Endodermal cell (in vitro differentiated cells): ENCODE results near the gene APPL2. TPM values are rescaled to one million over a fixed set of nuclear protein-coding genes. Genes with fewer than 3 reads are reported as not detected.

Experiments
- DNase-seq: peaks from one replicate; pipeline ENCODE4 v3.0.0-alpha.2; 2017
- H3K27ac ChIP-seq: 2 replicates; pipeline ENCODE4 v1.5.1; 2013; ENCODE audit warnings: mild to moderate bottlenecking, low read depth, low read length, moderate library complexity
- H3K27me3 ChIP-seq: 2 replicates; pipeline ENCODE4 v1.6.1; 2013; ENCODE audit warnings: mild to moderate bottlenecking, low read length, moderate library complexity; ENCODE audit not compliant: insufficient read depth, control insufficient read depth, poor library complexity, severe bottlenecking
- H3K36me3 ChIP-seq: 2 replicates; pipeline ENCODE4 v1.7.0; 2013; ENCODE audit warnings: mild to moderate bottlenecking, low read length, moderate library complexity; ENCODE audit not compliant: control insufficient read depth, insufficient read depth
- H3K4me1 ChIP-seq: one replicate; pipeline ENCODE4 v1.7.0; 2013; ENCODE audit warnings: low read length; ENCODE audit not compliant: control insufficient read depth, insufficient read depth
- H3K4me3 ChIP-seq: 2 replicates; pipeline ENCODE4 v1.5.1; 2013; ENCODE audit warnings: mild to moderate bottlenecking, low read length, moderate library complexity
- H3K9ac ChIP-seq: 2 replicates; pipeline ENCODE4 v1.6.1; 2013; ENCODE audit warnings: mild to moderate bottlenecking, low read length, moderate library complexity; ENCODE audit not compliant: poor library complexity, severe bottlenecking; ENCODE audit errors: extremely low read depth
- H3K9me3 ChIP-seq: 2 replicates; pipeline ENCODE4 v1.6.1; 2013; ENCODE audit warnings: mild to moderate bottlenecking, low read length, moderate library complexity; ENCODE audit not compliant: control insufficient read depth
- H3K27ac Mint-ChIP-seq: 2 replicates; pipeline ENCODE4 v1.8.0; 2020; ENCODE audit warnings: mixed read lengths
- H3K27me3 Mint-ChIP-seq: 2 replicates; pipeline ENCODE4 v1.8.0; 2021; ENCODE audit warnings: mild to moderate bottlenecking, mixed read lengths; ENCODE audit not compliant: insufficient read depth
- H3K36me3 Mint-ChIP-seq: 2 replicates; pipeline ENCODE4 v1.8.0; 2020; ENCODE audit warnings: low read depth, mixed read lengths
- H3K4me1 Mint-ChIP-seq: 2 replicates; pipeline ENCODE4 v1.8.0; 2020; ENCODE audit warnings: mixed read lengths
- H3K4me3 Mint-ChIP-seq: 2 replicates; pipeline ENCODE4 v1.8.0; 2020; ENCODE audit warnings: mild to moderate bottlenecking, moderate library complexity, mixed read lengths
- H3K9me3 Mint-ChIP-seq: 2 replicates; pipeline ENCODE4 v1.8.0; 2020; ENCODE audit warnings: mild to moderate bottlenecking, mixed read lengths
- WGBS, 2 experiments: methylation state at CpG; one replicate each; pipeline versions ENCODE4 v1.1.5 to v1.1.7; 2013; ENCODE audit warnings: missing lambda C conversion rate in 2 of 2, mixed read lengths in 1 of 2; ENCODE audit not compliant: insufficient coverage in 1 of 2, insufficient read length in 1 of 2; 5-methylcytosine and 5-hydroxymethylcytosine counted together
- total RNA-seq, 2 donors: library from RNA; stranded (reverse); fragmentation: NEBNext Ultra II Directional in 1 of 2; extraction: Animal tissue kit (Norgen Biotek cat#: 25700) in 1 of 2; gene quantifications; 2 replicates in 1 of 2; 3 replicates in 1 of 2; pipeline ENCODE4 v1.2.1, GENCODE V29; 2021
- TF ChIP-seq, protein P1 (sequence below): fragments of 200-600 bp; sonication (generic); conservative IDR thresholded peaks from 2 replicates; pipeline ENCODE4 v1.5.0; 2021; ENCODE audit warnings: antibody characterized with exemption, mild to moderate bottlenecking

APPL2 gene
- total RNA-seq, 2 donors from 2014 or later: 31.8 to 35.2 TPM

DNA sequence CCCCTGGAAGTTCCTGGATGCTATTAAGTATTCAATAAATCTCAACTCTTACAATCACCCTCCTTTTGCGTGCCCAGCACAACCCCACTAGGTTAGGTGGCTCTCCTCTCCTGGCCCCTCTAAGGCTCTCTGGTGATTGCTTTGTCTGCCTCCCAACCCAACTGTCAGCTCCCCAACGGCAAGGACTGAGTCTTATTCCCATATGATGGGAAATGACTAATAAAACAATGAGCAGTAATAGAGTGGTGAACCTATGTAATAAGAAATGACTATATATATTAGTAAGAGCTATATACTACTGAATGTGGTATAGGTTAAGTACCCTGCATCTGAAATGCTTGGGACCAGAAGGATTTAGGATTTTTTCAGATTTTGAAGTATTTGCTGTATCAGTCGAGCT lies 8.1 kb downstream of the APPL2 start:
- Histone ChIP-seq H3K27ac (no peak overlapping the region), H3K4me1 (peaks cover 3% of the 10 kb centered on the region), H3K9ac (no peak overlapping the region), H3K36me3 (peaks cover 28% of the 10 kb centered on the region), H3K27me3 (no peaks in the 10 kb centered on the region), H3K4me3 (no peak overlapping the region), H3K9me3 (no peaks in the 10 kb centered on the region)
- H3K27me3 Mint-ChIP-seq: no peaks in the 10 kb centered on the region
- no peaks in the 10 kb centered on the region for H3K9me3 Mint-ChIP-seq
- 96% methylated on average over 3 of the region's 3 CpGs; no CpG with 5 or more reads in 1 of the 2 experiments for WGBS, 2 experiments
- peaks cover 44% of the 10 kb centered on the region for H3K36me3 Mint-ChIP-seq
- no peak for DNase-seq
- TF ChIP-seq, protein P1, sequence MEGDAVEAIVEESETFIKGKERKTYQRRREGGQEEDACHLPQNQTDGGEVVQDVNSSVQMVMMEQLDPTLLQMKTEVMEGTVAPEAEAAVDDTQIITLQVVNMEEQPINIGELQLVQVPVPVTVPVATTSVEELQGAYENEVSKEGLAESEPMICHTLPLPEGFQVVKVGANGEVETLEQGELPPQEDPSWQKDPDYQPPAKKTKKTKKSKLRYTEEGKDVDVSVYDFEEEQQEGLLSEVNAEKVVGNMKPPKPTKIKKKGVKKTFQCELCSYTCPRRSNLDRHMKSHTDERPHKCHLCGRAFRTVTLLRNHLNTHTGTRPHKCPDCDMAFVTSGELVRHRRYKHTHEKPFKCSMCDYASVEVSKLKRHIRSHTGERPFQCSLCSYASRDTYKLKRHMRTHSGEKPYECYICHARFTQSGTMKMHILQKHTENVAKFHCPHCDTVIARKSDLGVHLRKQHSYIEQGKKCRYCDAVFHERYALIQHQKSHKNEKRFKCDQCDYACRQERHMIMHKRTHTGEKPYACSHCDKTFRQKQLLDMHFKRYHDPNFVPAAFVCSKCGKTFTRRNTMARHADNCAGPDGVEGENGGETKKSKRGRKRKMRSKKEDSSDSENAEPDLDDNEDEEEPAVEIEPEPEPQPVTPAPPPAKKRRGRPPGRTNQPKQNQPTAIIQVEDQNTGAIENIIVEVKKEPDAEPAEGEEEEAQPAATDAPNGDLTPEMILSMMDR: no peak
- peaks cover 8% of the 10 kb centered on the region for H3K4me1 Mint-ChIP-seq
- no peak overlapping the region for H3K27ac Mint-ChIP-seq
- H3K4me3 Mint-ChIP-seq: no peak overlapping the region

DNA sequence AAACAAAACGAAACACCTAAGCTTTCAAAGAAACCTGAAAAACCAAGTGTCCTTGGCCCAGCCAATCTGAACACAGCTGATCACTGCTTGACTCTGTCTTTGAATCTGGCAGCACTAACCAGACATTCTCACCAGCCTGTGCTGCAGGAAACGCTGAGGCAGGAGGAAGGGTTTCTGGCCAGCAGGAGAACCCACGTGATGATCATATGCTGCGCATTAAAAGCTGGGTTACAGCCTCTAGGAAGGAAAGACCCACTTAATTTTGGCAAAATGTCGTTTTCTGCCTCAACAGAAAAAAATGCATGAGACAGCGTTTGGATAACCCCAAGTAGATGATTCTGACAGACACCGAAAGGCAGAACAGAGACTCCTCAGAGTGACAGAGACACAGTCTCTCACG lies 9.8 kb downstream of the APPL2 start:
- no peaks in the 10 kb centered on the region for H3K27me3 ChIP-seq
- H3K9me3 Mint-ChIP-seq: no peaks in the 10 kb centered on the region
- H3K4me1 Mint-ChIP-seq: peaks cover 12% of the 10 kb centered on the region
- H3K36me3 Mint-ChIP-seq: peaks cover 38% of the 10 kb centered on the region
- H3K4me3 Mint-ChIP-seq: no peak overlapping the region
- H3K4me3 ChIP-seq: no peak overlapping the region
- H3K27ac Mint-ChIP-seq: no peak overlapping the region
- 91 to 95% methylated on average over 8 of the region's 8 CpGs for WGBS, 2 experiments
- H3K9me3 ChIP-seq: no peaks in the 10 kb centered on the region
- no peak for DNase-seq
- TF ChIP-seq, protein P1: no peak
- H3K9ac ChIP-seq: no peak overlapping the region
- H3K27ac ChIP-seq: peak overlapping the region; percentile 9
- H3K27me3 Mint-ChIP-seq: no peaks in the 10 kb centered on the region
- peaks cover 28% of the 10 kb centered on the region for H3K36me3 ChIP-seq
- peaks cover 3% of the 10 kb centered on the region for H3K4me1 ChIP-seq

DNA sequence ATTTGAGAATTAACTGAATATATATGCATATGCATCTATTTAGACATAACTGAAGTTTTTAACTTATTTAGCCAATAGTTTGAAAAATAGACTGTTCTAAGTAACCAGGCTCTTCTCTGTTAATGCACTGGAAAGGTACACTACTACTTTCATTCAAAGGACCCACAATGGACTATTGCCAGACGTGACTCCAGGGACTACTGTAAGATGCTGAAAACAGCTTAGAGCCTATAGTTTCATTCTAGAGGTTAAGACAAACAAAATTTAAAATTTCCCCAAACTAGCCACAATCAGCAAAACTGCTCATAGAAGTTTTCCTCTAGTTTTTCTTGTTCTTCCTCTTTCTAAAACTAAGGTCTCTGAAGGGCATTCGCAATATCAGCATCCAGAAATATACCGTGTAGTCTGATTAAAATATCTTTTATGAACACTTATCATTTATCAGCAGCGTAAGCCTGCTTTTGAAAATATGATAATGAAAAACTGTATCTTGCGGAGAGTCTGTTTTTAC lies 10.4 kb downstream of the APPL2 start:
- DNase-seq: no peak
- no peaks in the 10 kb centered on the region for H3K9me3 ChIP-seq
- Mint-ChIP-seq H3K4me3 (no peak overlapping the region), H3K4me1 (peaks cover 12% of the 10 kb centered on the region), H3K27ac (no peak overlapping the region), H3K9me3 (no peaks in the 10 kb centered on the region), H3K36me3 (peaks cover 37% of the 10 kb centered on the region), H3K27me3 (no peaks in the 10 kb centered on the region)
- H3K36me3 ChIP-seq: peaks cover 24% of the 10 kb centered on the region
- TF ChIP-seq, protein P1: no peak
- WGBS, 2 experiments: 92 to 100% methylated on average over 2 to 3 of the region's 5 CpGs
- peaks cover 3% of the 10 kb centered on the region for H3K4me1 ChIP-seq
- no peak overlapping the region for H3K27ac ChIP-seq
- H3K9ac ChIP-seq: no peak overlapping the region
- no peaks in the 10 kb centered on the region for H3K27me3 ChIP-seq
- no peak overlapping the region for H3K4me3 ChIP-seq
